Measurements from ENCODE around the gene HLA-DQA1.
"Not testable (repeated sequence)": the region's sequence is repeated elsewhere in the genome, so short reads cannot be mapped to it uniquely, and the experiment has no call there.

Gene HLA-DQA1

DNA sequence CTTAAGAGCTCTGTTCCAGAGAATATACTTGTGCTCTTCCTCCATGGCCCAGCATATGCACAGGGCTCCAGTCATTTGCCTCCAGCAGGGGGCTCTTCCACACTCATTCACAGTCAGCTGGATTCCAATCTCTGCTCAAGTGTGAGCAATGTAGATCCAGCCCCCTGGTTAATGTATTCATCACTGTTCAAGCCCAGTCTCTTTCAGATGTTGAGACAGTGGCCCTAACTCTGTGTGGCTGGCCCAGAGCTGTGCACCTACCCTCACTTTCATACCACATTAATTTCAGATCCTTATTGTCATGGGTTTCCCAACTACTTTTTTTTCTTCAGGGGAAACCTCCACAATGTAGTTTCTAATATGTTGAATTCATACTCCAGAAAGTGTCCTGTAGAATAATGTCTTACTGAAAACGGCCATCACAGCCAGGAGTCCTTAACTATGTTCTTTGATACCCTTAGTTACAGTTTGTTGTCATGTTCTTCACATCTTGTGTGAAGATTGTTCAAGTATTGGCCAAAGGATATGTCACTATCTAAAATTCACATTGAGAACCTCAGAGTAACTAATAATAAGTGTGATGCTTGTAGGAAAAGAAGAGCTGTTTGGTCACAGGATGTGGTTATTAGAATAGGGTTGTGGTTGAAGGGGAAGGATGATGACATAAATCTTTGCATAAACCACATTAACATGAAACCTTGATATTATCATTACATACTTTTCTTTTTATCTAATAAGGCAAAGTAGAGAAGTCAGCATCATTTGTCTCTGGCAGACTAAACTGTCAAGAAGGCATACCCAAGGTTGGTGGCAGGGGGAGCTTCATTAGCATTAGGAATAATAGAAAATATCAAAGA lies 14.4 kb upstream of the HLA-DQA1 start:
- peak; percentile 57 for DNase-seq

DNA sequence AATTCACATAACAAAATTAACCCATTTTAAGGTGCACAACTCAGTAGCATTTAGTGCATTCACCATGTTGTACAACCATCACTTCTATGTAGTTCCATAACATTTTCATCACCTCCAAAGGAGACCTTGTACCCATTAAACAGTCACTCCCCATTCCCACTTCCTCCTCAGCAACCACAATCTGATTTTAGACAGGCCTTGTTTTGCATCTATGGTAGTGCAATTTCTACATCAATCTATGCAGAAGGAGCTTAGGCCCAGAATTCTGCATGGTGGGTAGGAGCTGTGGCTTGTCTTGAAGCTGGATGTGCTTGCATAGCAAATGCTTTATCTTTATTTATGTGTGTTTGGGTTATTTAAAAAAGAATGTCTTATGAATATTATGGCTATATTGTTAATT lies 13.5 kb upstream of the HLA-DQA1 start:
- DNase-seq: no peak

DNA sequence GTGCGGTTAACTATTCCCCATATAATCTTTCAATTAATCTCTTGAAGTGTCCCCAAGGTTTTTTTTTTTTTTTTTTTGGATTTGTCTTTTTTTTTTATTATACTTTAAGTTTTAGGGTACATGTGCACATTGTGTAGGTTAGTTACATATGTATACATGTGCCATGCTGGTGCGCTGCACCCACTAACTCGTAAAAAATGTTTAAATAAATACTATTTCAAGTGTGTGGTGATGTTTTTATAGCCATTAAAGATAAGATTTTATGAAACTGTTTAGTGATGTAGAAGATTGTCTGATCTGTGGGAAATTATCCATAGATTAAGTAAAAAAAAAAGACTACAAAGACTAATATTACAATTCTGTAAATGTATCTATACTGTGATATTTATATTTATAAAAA lies 12.6 kb upstream of the HLA-DQA1 start:
- DNase-seq: no peak

DNA sequence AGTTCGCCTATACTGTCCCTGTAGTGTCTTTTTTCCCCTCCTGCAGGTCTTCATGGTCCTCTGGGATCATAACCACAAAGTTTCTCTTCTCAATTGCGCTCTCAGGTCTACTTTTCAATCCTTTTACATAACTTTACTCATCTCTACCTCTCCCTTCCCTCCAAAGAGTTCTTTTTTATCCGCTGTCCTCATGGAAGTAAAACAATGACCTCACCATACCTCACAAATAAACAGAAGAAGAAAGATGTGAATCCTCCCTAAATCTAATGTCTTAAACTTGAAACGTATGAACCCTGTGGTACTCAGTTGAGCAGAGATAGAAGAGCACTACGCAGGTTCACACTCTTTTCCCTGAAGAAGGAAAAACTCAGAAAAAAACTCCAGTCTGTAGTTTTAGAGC lies 12.1 kb upstream of the HLA-DQA1 start:
- DNase-seq: no peak

DNA sequence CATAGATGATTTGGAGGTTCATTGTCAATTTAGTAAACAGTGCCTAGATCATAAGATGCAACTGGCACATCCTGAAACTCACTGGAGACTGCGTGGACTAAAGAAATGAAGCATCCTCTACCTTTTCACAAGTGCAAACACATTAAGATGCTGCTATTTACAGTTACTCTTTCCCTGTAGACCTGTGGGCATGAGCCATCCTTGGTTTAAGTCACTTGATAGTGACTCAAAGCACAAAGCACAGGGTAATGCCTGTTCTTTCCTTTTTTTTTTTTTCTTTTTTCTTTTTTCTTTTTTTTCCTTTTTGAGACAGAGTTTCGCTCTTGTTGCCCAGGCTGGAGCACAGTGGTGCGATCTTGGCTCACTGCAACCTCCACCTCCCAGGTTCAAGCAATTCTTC lies 10.0 kb upstream of the HLA-DQA1 start:
- DNase-seq: no peak

DNA sequence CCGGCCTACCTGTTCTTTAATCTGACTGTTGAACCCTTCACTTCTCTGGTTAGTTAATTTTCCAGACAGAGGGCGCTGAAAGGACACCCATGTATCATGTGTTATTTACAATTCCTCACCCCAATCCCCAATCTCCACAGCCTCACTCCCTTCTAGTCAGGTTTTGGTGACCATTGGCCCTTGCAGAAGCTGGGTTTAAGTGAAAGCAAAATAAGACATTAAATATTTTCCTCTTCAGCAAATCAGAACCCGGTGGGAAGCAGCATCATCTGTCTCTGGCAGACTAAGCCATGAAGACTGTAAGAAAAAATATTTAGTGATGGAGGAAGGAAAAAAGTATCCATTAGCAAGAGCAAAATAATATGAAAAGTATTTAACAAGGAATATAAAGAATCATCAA lies 9.4 kb upstream of the HLA-DQA1 start:
- DNase-seq: peak; percentile 18

DNA sequence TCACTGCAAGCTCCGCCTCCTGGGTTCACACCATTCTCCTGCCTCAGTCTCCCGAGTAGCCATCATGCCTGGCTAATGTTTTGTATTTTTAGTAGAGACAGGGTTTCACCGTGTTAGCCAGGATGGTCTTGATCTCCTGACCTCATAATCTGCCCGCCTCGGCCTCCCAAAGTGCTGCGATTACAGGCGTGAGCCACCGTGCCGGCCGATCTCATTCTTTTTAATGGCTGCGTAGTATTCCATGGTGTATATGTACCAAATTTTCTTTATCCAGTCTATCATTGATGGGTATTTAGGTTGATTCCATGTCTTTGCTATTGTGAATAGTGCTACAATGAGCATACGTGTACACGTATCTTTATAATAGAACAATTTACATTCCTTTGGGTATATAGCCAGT lies 7.4 kb upstream of the HLA-DQA1 start:
- not testable (repeated sequence) for DNase-seq

DNA sequence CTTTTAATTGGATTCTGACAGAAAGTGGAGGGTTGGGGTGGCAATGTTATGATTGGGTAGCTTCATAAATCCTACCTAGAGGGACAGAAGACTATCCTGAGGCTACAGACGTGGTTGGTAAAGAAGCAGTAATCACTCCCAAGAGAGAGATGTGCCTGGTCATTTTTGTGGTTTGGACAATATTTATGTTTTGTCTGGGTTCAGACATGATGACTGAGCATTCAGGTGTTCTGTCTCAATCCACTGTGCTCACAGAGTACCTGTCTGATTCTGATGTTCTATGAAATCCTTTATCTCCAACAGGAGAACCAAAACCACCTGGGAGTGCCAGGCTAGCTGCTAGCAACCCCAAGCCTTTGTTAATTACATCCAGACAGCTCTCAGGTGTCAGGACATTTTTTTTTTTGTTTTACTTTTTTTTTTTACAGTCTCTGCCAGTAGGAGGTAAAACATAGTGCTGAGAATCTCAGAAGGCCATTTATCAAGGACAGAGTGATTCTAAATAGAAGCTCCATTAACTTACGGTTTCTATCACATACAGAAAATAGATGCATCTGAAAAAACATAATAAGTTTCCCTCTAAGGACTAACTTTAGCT lies 1.6 kb upstream of the HLA-DQA1 start:
- no peak for DNase-seq

DNA sequence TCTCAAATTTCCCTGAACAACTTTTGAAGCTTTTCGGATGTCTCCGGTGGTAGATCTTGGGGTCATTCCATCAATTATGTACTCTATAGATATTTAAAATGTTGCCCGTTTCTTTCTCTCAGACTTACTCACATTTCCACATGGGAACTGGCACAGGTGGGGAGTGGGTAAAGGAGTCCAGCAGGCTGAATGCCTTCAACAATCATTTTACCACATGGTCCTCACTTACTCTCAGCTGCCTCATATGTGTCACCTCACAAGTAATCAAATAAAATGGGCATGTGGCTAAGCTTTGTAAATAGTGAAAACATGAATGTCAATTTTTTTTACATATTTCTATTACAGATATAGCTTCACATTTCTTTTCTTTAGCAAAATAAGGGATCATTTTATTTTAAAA lies 677 bp downstream of the HLA-DQA1 start:
- DNase-seq: no peak

DNA sequence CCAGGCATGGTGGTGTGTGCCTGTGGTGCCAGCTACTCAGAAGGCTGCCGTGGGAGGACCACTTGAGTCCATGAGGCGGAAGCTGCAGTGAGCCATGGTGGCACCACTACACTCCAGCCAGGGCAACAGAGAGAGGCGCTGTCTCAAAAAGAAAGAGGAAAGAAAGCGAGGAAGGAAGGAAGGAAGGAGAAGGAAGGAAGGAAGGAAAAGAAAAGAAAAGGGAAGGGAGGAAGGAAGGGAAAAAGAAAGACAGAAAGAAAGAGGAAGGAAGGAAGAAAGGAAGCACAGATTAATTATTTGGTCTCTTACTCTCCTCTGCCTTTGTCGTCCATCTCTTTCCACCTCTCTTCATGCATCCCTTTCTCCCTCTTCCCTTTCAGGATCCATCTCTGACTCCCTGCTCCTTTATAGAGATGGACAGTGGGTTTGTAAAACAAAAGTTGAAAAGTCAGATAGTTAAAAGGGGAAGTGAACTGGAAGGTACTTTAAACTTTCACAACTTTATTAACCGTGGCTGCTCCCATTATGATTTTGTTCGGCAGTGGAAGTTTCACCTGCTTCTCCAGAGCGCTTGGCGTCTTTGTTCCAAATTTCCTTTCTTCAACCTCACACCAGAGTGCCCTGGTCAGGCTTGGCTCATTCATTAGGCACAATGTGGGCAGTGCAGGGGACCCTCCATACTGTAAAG lies 1.5 kb downstream of the HLA-DQA1 start:
- DNase-seq: no peak

DNA sequence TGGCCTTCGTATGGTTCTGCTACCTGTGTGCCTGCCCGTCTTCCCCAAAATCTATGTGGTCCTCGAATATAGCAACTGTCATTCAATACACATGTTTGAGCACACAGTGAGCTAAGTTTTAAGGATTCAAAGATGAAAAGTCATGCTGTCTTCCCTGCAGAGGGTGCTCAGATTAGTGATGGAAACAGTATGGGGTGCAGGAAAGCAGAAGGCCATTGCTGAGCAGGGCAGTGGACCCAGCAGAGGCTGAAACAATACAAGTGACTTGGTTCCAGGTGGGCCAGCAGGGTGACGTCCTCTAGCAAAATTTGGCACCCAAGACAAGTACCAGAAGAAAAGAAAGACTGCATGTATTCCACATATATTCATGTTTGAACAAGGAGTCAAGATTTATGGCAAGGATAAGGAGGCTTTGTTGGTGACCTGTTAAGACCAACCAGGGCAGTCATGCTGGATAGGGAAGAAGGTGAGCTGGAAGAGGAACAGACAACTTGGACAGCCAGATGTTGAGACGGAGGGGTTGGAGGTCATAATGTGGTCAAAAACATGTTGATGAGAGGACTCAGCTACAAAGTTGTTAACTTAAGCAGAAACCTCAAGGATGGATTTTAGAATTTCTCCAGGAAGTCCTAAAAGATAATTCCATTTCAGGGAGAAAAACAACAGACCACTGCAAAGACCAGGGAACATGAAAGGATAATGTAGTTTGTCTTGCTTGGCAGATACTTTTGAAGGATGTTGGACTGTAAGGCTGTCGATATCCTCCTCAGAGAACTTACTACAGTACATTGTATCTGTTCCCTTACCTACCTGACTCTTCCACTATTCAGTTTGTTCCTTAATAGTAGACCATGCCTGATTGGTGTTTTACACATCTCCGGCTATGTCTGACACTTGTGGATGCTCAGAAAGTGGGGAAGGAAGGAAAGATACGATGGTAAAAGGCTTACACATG lies 2.5 kb downstream of the HLA-DQA1 start:
- DNase-seq: no peak

DNA sequence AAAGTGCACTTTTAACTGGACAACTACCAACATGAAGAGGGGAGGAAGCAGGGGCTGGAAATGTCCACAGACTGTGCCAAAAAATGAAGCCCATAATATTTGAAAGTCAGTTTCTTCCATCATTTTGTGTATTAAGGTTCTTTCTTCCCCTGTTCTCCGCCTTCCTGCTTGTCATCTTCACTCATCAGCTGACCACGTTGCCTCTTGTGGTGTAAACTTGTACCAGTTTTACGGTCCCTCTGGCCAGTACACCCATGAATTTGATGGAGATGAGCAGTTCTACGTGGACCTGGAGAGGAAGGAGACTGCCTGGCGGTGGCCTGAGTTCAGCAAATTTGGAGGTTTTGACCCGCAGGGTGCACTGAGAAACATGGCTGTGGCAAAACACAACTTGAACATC lies 3.9 kb downstream of the HLA-DQA1 start:
- no peak for DNase-seq

DNA sequence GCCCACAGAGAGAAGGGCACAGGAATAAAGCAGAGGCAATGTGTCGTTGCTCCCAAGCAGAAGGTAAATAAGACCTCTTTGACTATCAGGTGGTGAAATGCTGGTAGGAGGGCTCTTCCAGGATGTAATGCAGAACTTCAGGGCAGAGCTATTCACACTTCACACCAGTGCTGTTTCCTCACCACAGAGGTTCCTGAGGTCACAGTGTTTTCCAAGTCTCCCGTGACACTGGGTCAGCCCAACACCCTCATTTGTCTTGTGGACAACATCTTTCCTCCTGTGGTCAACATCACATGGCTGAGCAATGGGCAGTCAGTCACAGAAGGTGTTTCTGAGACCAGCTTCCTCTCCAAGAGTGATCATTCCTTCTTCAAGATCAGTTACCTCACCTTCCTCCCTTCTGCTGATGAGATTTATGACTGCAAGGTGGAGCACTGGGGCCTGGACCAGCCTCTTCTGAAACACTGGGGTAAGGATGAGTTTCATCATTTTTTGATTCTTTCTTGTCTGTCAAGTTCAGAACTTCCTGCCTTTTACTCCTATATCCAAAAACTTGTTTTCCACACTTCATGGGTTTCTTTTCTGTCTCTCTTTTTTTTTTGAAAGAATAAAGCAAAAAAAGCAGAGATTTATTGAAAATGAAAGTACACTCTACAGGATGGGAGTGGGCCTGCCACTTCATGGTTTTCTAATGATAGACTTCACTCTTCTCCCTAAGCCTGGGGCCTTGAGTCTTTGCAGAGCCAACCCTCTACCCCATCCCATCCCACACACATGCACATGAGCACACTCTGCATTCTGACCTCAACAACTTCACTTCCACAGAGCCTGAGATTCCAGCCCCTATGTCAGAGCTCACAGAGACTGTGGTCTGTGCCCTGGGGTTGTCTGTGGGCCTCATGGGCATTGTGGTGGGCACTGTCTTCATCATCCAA lies 4.8 kb downstream of the HLA-DQA1 start:
- not testable (repeated sequence) for DNase-seq

DNA sequence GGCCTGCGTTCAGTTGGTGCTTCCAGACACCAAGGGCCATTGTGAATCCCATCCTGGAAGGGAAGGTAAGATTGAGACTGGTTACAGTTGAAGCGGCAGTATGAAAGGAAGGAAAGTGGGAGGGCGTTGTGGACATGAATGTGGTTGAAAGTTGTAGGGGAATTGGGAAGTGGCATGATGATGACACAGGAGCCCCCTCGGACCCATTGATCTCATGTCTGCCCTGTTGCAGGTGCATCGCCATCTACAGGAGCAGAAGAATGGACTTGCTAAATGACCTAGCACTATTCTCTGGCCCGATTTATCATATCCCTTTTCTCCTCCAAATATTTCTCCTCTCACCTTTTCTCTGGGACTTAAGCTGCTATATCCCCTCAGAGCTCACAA lies 5.5 kb downstream of the HLA-DQA1 start:
- DNase-seq: no peak

DNA sequence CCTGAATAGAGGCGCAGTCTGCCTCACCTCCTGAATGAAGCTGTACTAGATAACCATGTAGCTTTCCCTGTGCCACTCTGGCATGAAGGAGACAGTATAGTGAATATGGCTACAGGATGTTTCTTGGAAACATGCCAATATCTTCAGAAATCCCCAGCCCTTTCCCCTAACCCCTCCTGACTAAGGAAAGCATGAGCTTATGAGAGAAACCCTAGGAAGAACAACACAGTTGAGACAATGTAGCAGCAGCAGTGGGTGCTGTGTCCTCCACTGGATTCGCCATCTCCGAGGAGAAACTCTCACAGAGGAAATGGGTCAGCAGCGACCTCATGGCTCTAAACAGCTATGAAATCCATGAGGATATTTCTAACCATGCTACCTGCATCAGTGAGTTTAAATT lies 6.7 kb downstream of the HLA-DQA1 start:
- no peak for DNase-seq

DNA sequence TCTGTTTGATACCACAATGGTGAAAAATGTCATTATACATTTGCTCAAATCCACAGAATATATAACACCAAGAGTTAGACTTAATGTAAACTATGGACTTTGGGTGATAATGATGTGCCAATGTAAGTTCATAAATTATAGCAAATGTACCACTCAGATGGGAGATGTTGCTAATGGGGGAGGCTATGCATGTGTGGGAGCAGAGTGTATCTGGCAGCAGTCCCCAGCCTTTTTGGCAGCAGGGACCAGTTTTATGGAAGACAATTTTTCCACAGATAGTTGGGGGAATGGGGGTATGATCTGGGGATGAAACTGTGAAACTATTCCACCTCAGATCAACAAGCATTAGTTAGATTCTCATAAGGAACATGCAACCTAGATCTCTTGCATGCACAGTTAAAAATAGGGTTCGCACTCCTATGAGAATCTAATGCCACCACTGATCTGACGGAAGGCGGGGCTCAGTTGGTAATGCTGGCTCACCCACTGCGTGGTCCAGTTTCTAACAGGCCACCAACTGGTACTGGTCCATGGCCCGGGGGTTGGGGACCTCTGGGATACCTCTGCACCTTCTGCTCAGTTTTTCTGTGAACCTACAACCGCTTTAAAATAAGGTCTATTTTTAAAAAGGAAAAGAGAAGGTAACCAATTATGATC lies 8.0 kb downstream of the HLA-DQA1 start:
- DNase-seq: no peak

DNA sequence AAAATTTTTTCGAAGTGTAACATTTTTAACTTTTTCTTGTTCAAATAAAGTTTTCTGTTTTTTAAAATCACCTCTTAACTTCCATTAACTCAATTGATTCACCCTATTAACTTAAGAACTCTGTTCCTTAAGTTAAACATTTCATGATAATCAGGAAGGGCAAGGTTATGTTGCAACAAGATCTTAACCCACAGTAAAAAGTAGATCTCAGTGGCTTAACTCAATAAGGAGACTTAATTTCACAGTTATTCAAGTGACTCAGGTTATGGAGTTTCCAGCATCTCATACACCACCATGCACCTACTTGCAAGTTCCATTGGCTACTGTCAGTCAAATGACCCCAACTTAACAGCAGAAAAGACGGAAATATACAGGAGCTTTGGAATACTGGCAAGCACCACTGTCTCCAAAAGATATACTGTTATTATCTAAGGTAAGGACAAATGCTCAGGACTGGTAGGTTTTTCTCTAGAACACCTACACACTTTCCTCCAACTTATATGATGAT lies 18.1 kb downstream of the HLA-DQA1 start:
- DNase-seq: no peak

DNA sequence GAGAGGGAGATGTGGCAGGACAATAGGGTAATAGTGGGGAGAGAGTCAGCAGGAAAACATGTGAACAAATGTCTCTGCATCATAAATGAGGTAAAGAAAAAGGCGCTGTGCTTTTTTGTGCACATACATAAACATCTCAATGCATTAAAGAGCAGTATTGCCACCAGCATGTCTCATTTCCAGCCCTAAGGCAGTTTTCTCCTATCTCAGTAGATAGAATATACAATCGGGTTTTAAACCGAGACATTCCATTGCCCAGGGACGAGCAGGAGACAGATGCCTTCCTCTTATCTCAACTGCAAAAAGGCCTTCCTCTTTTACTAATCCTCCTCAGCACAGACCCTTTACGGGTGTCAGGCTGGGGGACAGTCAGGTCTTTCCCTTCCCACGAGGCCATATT lies 20.1 kb downstream of the HLA-DQA1 start:
- DNase-seq: not testable (repeated sequence)

DNA sequence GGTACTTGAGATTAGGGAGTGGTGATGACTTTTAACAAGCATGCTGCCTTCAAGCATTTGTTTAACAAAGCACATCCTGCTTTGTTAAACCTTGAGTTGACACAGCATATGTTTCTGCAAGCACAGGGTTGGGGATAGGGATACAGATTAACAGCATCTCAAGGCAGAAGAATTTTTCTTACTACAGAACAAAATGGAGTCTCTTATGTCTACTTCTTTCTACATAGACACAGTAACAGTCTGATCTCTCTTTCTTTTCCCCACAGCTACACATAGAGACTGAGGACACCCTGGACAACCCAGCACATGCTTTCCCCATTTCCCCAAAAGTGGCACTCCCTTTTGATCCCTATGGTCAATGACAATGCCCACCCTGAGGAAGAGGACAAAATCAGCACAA lies 20.6 kb downstream of the HLA-DQA1 start:
- not testable (repeated sequence) for DNase-seq

DNA sequence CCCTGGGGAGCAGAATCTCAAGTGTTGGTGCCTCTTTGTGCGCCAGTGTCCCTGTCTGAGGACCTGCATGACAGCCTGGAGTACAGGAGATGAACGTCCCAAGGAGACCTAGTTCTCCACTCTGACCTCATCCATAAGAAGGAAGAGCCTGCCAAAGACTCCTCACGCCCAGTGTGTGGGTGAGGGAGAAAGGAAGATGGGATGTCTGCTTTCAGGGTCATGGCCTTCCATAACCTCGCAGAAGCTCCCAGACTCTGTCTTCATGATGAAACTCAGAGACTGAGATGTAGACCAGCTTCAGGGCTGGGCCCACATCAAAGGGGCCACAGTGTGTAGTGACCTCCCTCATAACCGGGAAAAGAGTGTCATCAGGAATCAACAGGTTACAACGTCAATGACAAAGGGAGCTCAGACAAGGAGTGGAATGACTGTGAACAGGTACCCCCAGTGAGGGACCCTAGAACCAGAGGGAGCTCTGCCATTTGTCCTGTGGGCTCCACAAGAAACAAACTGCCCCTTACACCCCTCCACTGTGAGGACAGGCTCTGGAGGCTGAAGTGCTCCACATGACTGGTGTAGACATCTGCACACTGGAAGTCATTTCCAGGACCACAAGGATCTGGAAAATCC lies 21.2 kb downstream of the HLA-DQA1 start:
- DNase-seq: no peak

Measured in HCEC 1CT (cell line).